Coronary artery (tissue), 2 donors: ENCODE measurements around the gene JAG2.

Experiments
- DNase-seq: peaks from one replicate; pipeline ENCODE4 v3.0.0-alpha.2; 2017; ENCODE audit warnings: low spot score
- H3K27ac ChIP-seq, 2 donors: fragments of 200-600 bp; sonication (generic); one replicate each; pipeline ENCODE4 v1.5.1; 2016 to 2019
- H3K4me3 ChIP-seq: fragments of 200-600 bp; sonication (generic); 2 replicates; pipeline ENCODE4 v1.5.1; 2016; ENCODE audit warnings: mild to moderate bottlenecking, moderate library complexity
- CTCF ChIP-seq: fragments of 200-600 bp; sonication (generic); IDR thresholded peaks from one replicate; pipeline ENCODE4 v1.5.1; 2019; ENCODE audit warnings: antibody characterized with exemption

JAG2 gene

GRCh38 chr14:105185001-105185400, 16.4 kb upstream of the JAG2 start:
- Histone ChIP-seq H3K4me3 (no peak overlapping the region), H3K27ac (no peak overlapping the region)
- TF ChIP-seq CTCF = no peak
- DNase-seq = no peak

- H3K4me3 ChIP-seq = no peak overlapping the region
- TF ChIP-seq CTCF = no peak
- no peak overlapping the region for H3K27ac ChIP-seq
- no peak for DNase-seq
Observed at GRCh38 chr14:105184461-105184860, 15.9 kb upstream of the JAG2 start.

- no peak overlapping the region for H3K4me3 ChIP-seq
- H3K27ac ChIP-seq = no peak overlapping the region
- no peak for TF ChIP-seq CTCF
- no peak for DNase-seq
Observed at GRCh38 chr14:105182296-105183020, 13.9 kb upstream of the JAG2 start.

- peak overlapping the region; percentile 78 for H3K4me3 ChIP-seq
- no peak overlapping the region for H3K27ac ChIP-seq
- DNase-seq = no peak
- TF ChIP-seq CTCF = no peak
Observed at GRCh38 chr14:105181549-105182295, 13.1 kb upstream of the JAG2 start.

GRCh38 chr14:105180592-105181548, 12.3 kb upstream of the JAG2 start, which contains the start of gene NUDT14:
TSS of gene NUDT14 (minus strand) at chr14:105181312. CDS start at chr14:105181209, 103 bp downstream.
- DNase-seq = no peak
- no peak within 1 kb of the TSS for H3K27ac ChIP-seq
- peak within 1 kb of the TSS; percentile 78 for H3K4me3 ChIP-seq
- no peak for TF ChIP-seq CTCF

GRCh38 chr14:105179191-105179590, 10.6 kb upstream of the JAG2 start:
- DNase-seq = no peak
- TF ChIP-seq CTCF = no peak
- Histone ChIP-seq H3K27ac (no peak overlapping the region), H3K4me3 (no peak overlapping the region)
